HG03558 (cell line): Measurements from ENCODE around the gene TXNIP.

Source experiments
- ATAC-seq: cut with Tn5 transposase; IDR thresholded peaks from one replicate; pipeline ENCODE4 v1.9.1; 2021; ENCODE audit warnings: moderate number of reproducible peaks; ENCODE audit not compliant: unreplicated experiment; ENCODE audit errors: extremely low read depth

TXNIP gene

GRCh38 chr1:145986551-145986950 lies 9.8 kb downstream of the TXNIP start:
- no peak for ATAC-seq

GRCh38 chr1:145985502-145986439 lies 10.6 kb downstream of the TXNIP start:
- ATAC-seq, result no peak

- no peak for ATAC-seq
Measured at GRCh38 chr1:145985129-145985501, 11.3 kb downstream of the TXNIP start.

- no peak for ATAC-seq
Measured at GRCh38 chr1:145983960-145984830, 12.2 kb downstream of the TXNIP start.

GRCh38 chr1:145983206-145983675 lies 13.1 kb downstream of the TXNIP start:
- ATAC-seq, result no peak

- ATAC-seq, result no peak
Measured at GRCh38 chr1:145982010-145982723, 14.2 kb downstream of the TXNIP start.

- ATAC-seq, result no peak
Measured at GRCh38 chr1:145980457-145980994, 15.9 kb downstream of the TXNIP start.

GRCh38 chr1:145979746-145980456 lies 16.5 kb downstream of the TXNIP start:
- no peak for ATAC-seq

- peak; percentile 86 for ATAC-seq
Measured at GRCh38 chr1:145978854-145979745, 17.3 kb downstream of the TXNIP start.

- ATAC-seq, result no peak
Measured at GRCh38 chr1:145978471-145978853, 17.9 kb downstream of the TXNIP start.

GRCh38 chr1:145977486-145978470 lies 18.6 kb downstream of the TXNIP start:
- no peak for ATAC-seq

GRCh38 chr1:145977016-145977415 lies 19.4 kb downstream of the TXNIP start:
- ATAC-seq, result no peak

- ATAC-seq, result no peak
Measured at GRCh38 chr1:145975216-145975615, 21.2 kb downstream of the TXNIP start.

GRCh38 chr1:145974721-145975120 lies 21.7 kb downstream of the TXNIP start:
- no peak for ATAC-seq

- ATAC-seq, result no peak
Measured at GRCh38 chr1:145972580-145972979, 23.8 kb downstream of the TXNIP start.

GRCh38 chr1:145967288-145967687 lies 29.1 kb downstream of the TXNIP start:
- no peak for ATAC-seq

GRCh38 chr1:145965119-145965744 lies 31.1 kb downstream of the TXNIP start:
- ATAC-seq, result no peak
